HepG2 (cell line): Measurements from ENCODE around the gene ACADSB. TPM values are rescaled to one million over a fixed set of nuclear protein-coding genes. Genes with fewer than 3 reads are reported as not detected.

Experiments used
- BORCS8-MEF2B ChIP-seq: sonication (generic); formaldehyde crosslinking; IDR thresholded peaks from 2 replicates; pipeline ENCODE4 v1.8.0; 2022; ENCODE audit warnings: mild to moderate bottlenecking, missing genetic modification reagents
- CEBPG ChIP-seq: IDR thresholded peaks from 2 replicates; pipeline ENCODE4 v1.6.1; 2016
- CHD4 ChIP-seq: fragments of 200-600 bp; sonication (generic); IDR thresholded peaks from 2 replicates; pipeline ENCODE4 v1.7.0; 2017; ENCODE audit warnings: mild to moderate bottlenecking, low read length, borderline replicate concordance
- MXD3 ChIP-seq: IDR thresholded peaks from 2 replicates; pipeline ENCODE4 v1.6.1; 2016; ENCODE audit warnings: mild to moderate bottlenecking, missing biosample characterization, missing genetic modification reagents
- PATZ1 ChIP-seq: sonication (generic); formaldehyde crosslinking; IDR thresholded peaks from 2 replicates; pipeline ENCODE4 v1.4.0; 2020; ENCODE audit warnings: missing genetic modification reagents
- RXRB ChIP-seq: IDR thresholded peaks from 2 replicates; pipeline ENCODE4 v1.6.1; 2016; ENCODE audit warnings: borderline replicate concordance, missing genetic modification reagents, missing compliant biosample characterization
- TEAD3 ChIP-seq: optimal IDR thresholded peaks from 2 replicates; pipeline ENCODE3; 2016; ENCODE audit warnings: borderline replicate concordance
- THAP8 ChIP-seq: sonication (generic); formaldehyde crosslinking; IDR thresholded peaks from 2 replicates; pipeline ENCODE4 v1.5.1; 2020; ENCODE audit warnings: missing genetic modification reagents, mild to moderate bottlenecking, borderline replicate concordance
- TIGD3 ChIP-seq: sonication (generic); formaldehyde crosslinking; IDR thresholded peaks from 2 replicates; pipeline ENCODE4 v1.5.1; 2020; ENCODE audit warnings: mild to moderate bottlenecking, missing genetic modification reagents, borderline replicate concordance
- ZBTB7B ChIP-seq: sonication (generic); formaldehyde crosslinking; IDR thresholded peaks from 2 replicates; pipeline ENCODE4 v1.4.0; 2020; ENCODE audit warnings: missing genetic modification reagents
- ZNF138 ChIP-seq: sonication (generic); formaldehyde crosslinking; IDR thresholded peaks from 2 replicates; pipeline ENCODE4 v1.5.0; 2020; ENCODE audit warnings: mild to moderate bottlenecking, low read depth, missing genetic modification reagents
- ZNF264 ChIP-seq: sonication (generic); formaldehyde crosslinking; IDR thresholded peaks from 2 replicates; pipeline ENCODE4 v1.4.0; 2020; ENCODE audit warnings: missing genetic modification reagents
- ZNF687 ChIP-seq: sonication (generic); formaldehyde crosslinking; IDR thresholded peaks from 2 replicates; pipeline ENCODE4 v1.5.1; 2020; ENCODE audit warnings: mild to moderate bottlenecking, missing genetic modification reagents, moderate library complexity
- ZSCAN31 ChIP-seq: sonication (generic); formaldehyde crosslinking; IDR thresholded peaks from 2 replicates; pipeline ENCODE4 v1.5.0; 2020; ENCODE audit warnings: low read depth, mild to moderate bottlenecking, missing genetic modification reagents
- polyA plus RNA-seq, 8 experiments: library from polyadenylated mRNA; depleted of rRNA in 3 of 8; stranded (reverse) in 7 of 8; unstranded in 1 of 8; fragments of >200 nt; fragmentation: Illumina TruSeq in 4 of 8; extraction: Trizol in 4 of 8; gene quantifications; 2 replicates each; pipeline versions ENCODE4 v1.2.1 to v1.2.3, GENCODE V29; 2011 to 2016; ENCODE audit warnings: low read depth in 4 of 8, missing spikeins in 1 of 8, mixed read lengths in 1 of 8; ENCODE audit not compliant: insufficient read depth in 1 of 8
- total RNA-seq, 5 experiments: library from RNA; depleted of rRNA; stranded (reverse); fragments of >200 nt; fragmentation: Illumina TruSeq; extraction: Trizol; gene quantifications; 2 replicates each; pipeline ENCODE4 v1.2.3, GENCODE V29; 2016; ENCODE audit warnings: low read depth in 1 of 5

ACADSB gene
- total and polyA plus RNA-seq, 2 of the 13 experiments (the other 11 are each of a cell fraction or from before 2014, with no cell fraction given) = 80.0 to 87.6 TPM

GRCh38 chr10:123008355-123009104, at the start of gene ACADSB, which contains the start of gene IKZF5 (continued):
- peak; percentile 91 for TF ChIP-seq ZNF687 (CRISPR knock-in tag)
- peak; percentile 39 for TF ChIP-seq CEBPG (CRISPR knock-in tag)
- peak; percentile 30 for TF ChIP-seq TEAD3 (CRISPR knock-in tag)
- peak; percentile 27; the same call in 1 of the 2 replicates for TF ChIP-seq ZBTB7B (CRISPR knock-in tag)
- TF ChIP-seq MXD3 (CRISPR knock-in tag) = peak; percentile 41; the same call in 1 of the 2 replicates
- peak; percentile 48; the same call in 1 of the 2 replicates for TF ChIP-seq RXRB
- peak; percentile 87 for TF ChIP-seq PATZ1 (CRISPR knock-in tag)
- 0 out of 2 replicates have a peak, but pooled peaks have one; percentile 41 for TF ChIP-seq ZSCAN31 (CRISPR knock-in tag)
- no peak for TF ChIP-seq TIGD3 (CRISPR knock-in tag)
- TF ChIP-seq ZNF138 (CRISPR knock-in tag) = peak; percentile 69; the same call in 1 of the 2 replicates
- no peak for TF ChIP-seq ZNF264 (CRISPR knock-in tag)
- no peak for TF ChIP-seq CHD4
- peak; percentile 60 for TF ChIP-seq THAP8 (CRISPR knock-in tag)
- peak; percentile 56 for TF ChIP-seq BORCS8-MEF2B (CRISPR knock-in tag)
